HEK293 (cell line): Measurements from ENCODE around the gene BSDC1.
"Not testable (repeated sequence)": the region's sequence is repeated elsewhere in the genome, so short reads cannot be mapped to it uniquely, and the experiment has no call there.

Experiments
- CTCF ChIA-PET: fragments of 350-600 bp; formaldehyde crosslinking; extraction: SDS; loops from one replicate; lab custom pipeline; 2021; ENCODE audit warnings: antibody characterized with exemption; lab: Yijun Ruan, JAX
- POLR2A ChIA-PET: fragments of 300-600 bp; formaldehyde crosslinking; extraction: SDS; loops from one replicate; lab custom pipeline; 2020; ENCODE audit warnings: antibody characterized with exemption, inconsistent platforms; lab: Yijun Ruan, JAX
- H3K27ac ChIP-seq: fragments of 200-500 bp; sonication (Bioruptor generic); 2 replicates; pipeline ENCODE4 v1.5.1; 2014; ENCODE audit warnings: low read depth, low read length, control low read depth, inconsistent platforms; ENCODE audit errors: extremely low read depth
- H3K36me3 ChIP-seq, 2 experiments: fragments of 200-500 bp in 1 of 2; sonication (Bioruptor generic) in 1 of 2; 1 replicate in 1 of 2; 2 replicates in 1 of 2; pipeline ENCODE4 v1.5.1; 2014 to 2017; ENCODE audit warnings: inconsistent platforms in 2 of 2, low read length in 2 of 2; ENCODE audit not compliant: control insufficient read depth in 2 of 2, insufficient read depth in 1 of 2
- H3K4me1 ChIP-seq: fragments of 200-500 bp; sonication (Bioruptor generic); 2 replicates; pipeline ENCODE4 v1.5.1; 2014; ENCODE audit warnings: mild to moderate bottlenecking, low read length, inconsistent platforms; ENCODE audit not compliant: control insufficient read depth, insufficient read depth
- H3K4me3 ChIP-seq: 2 replicates; pipeline ENCODE4 v1.5.1; 2011; ENCODE audit warnings: low read depth, mild to moderate bottlenecking, control low read depth, low read length, moderate library complexity
- H3K9me3 ChIP-seq: fragments of 200-500 bp; sonication (Bioruptor generic); 2 replicates; pipeline ENCODE4 v1.5.1; 2014; ENCODE audit warnings: low read depth, low read length, inconsistent platforms; ENCODE audit not compliant: control insufficient read depth, insufficient read depth
- BCL6B ChIP-seq: fragments of 450-650 bp; formaldehyde crosslinking; IDR thresholded peaks from 2 replicates; pipeline ENCODE4 v1.5.1; 2017; ENCODE audit warnings: missing biosample characterization, missing genetic modification characterization
- KLF8 ChIP-seq: fragments of 450-650 bp; formaldehyde crosslinking; IDR thresholded peaks from 2 replicates; pipeline ENCODE4 v1.5.1; 2016; ENCODE audit warnings: missing biosample characterization, missing genetic modification characterization
- PRDM1 ChIP-seq: fragments of 450-650 bp; formaldehyde crosslinking; IDR thresholded peaks from 2 replicates; pipeline ENCODE4; 2016; ENCODE audit warnings: missing biosample characterization, missing genetic modification characterization
- ZBTB21 ChIP-seq: fragments of 450-650 bp; formaldehyde crosslinking; IDR thresholded peaks from 2 replicates; pipeline ENCODE4 v1.5.1; 2017; ENCODE audit warnings: missing biosample characterization, missing genetic modification characterization
- ZNF18 ChIP-seq: fragments of 450-650 bp; formaldehyde crosslinking; IDR thresholded peaks from 2 replicates; pipeline ENCODE4 v1.5.1; 2016; ENCODE audit warnings: missing biosample characterization, missing genetic modification characterization
- ZNF211 ChIP-seq: fragments of 450-650 bp; formaldehyde crosslinking; IDR thresholded peaks from 2 replicates; pipeline ENCODE4 v1.5.1; 2016; ENCODE audit warnings: low read depth, missing biosample characterization, missing genetic modification characterization
- ZNF391 ChIP-seq: fragments of 450-650 bp; formaldehyde crosslinking; IDR thresholded peaks from 2 replicates; pipeline ENCODE4 v1.5.1; 2016; ENCODE audit warnings: low read depth, missing biosample characterization, missing genetic modification characterization, borderline replicate concordance
- ZNF398 ChIP-seq: fragments of 450-650 bp; formaldehyde crosslinking; IDR thresholded peaks from 2 replicates; pipeline ENCODE4 v1.5.1; 2017; ENCODE audit warnings: missing biosample characterization, missing genetic modification characterization
- ZNF530 ChIP-seq: fragments of 450-650 bp; formaldehyde crosslinking; IDR thresholded peaks from 2 replicates; pipeline ENCODE4 v1.5.1; 2016; ENCODE audit warnings: low read depth, missing biosample characterization, missing genetic modification characterization
- ZNF549 ChIP-seq: fragments of 450-650 bp; IDR thresholded peaks from 2 replicates; pipeline ENCODE4 v1.5.1; 2018; ENCODE audit warnings: missing biosample characterization, missing genetic modification characterization, mild to moderate bottlenecking, inconsistent platforms, moderate library complexity
- ZNF558 ChIP-seq: fragments of 450-650 bp; formaldehyde crosslinking; IDR thresholded peaks from 2 replicates; pipeline ENCODE4 v1.5.1; 2016; ENCODE audit warnings: missing biosample characterization, missing genetic modification characterization
- ZNF560 ChIP-seq: fragments of 450-650 bp; formaldehyde crosslinking; IDR thresholded peaks from 2 replicates; pipeline ENCODE4 v1.5.1; 2017; ENCODE audit warnings: missing biosample characterization, missing genetic modification characterization, borderline replicate concordance
- ZNF610 ChIP-seq: fragments of 450-650 bp; formaldehyde crosslinking; IDR thresholded peaks from 2 replicates; pipeline ENCODE4 v1.5.1; 2016; ENCODE audit warnings: missing biosample characterization, missing genetic modification characterization, borderline replicate concordance
- ZNF792 ChIP-seq: fragments of 450-650 bp; formaldehyde crosslinking; IDR thresholded peaks from 2 replicates; pipeline ENCODE4 v1.5.1; 2016; ENCODE audit warnings: missing biosample characterization, missing genetic modification characterization
- ZSCAN23 ChIP-seq: fragments of 450-650 bp; formaldehyde crosslinking; IDR thresholded peaks from 2 replicates; pipeline ENCODE4 v1.5.1; 2016; ENCODE audit warnings: missing biosample characterization, missing genetic modification characterization

The BSDC1 gene

GRCh38 chr1:32394141-32394889 is at the start of gene BSDC1 (continued):
- no peak for TF ChIP-seq BCL6B (tag by site-specific recombination)

- H3K4me1 ChIP-seq, CTCF ChIA-PET, POLR2A ChIA-PET: not testable (repeated sequence)
Measured at GRCh38 chr1:32441467-32441866, 47.2 kb upstream of the BSDC1 start.

GRCh38 chr1:32438777-32439176 is 44.5 kb upstream of the BSDC1 start:
- not testable (repeated sequence) for H3K9me3 ChIP-seq, H3K4me3 ChIP-seq, H3K4me1 ChIP-seq, H3K36me3 ChIP-seq, H3K27ac ChIP-seq
- ChIA-PET CTCF (interaction anchor here (0.6 to 1.0 kb wide), 5 partner anchors 9 to 81 kb away, joined by 3 to 10 read pairs (median 4); no protein-coding TSS in a partner anchor), POLR2A (interaction anchor here (0.7 kb wide), 1 partner anchor 98 kb away, joined by 4 read pairs; no protein-coding TSS in a partner anchor)

More at GRCh38 chr1:32441467-32441866, 47.2 kb upstream of the BSDC1 start:
- not testable (repeated sequence) for H3K27ac ChIP-seq, H3K4me3 ChIP-seq, H3K36me3 ChIP-seq, H3K9me3 ChIP-seq
- peak; percentile 44; the same call in 1 of the 2 replicates for TF ChIP-seq ZNF18 (tag by site-specific recombination)

- TF ChIP-seq ZNF549 (tag by site-specific recombination) (no peak), ZNF558 (tag by site-specific recombination) (no peak), ZNF530 (tag by site-specific recombination) (no peak), ZBTB21 (no peak), ZNF398 (tag by site-specific recombination) (no peak), KLF8 (tag by site-specific recombination) (no peak), ZNF792 (no peak), PRDM1 (tag by site-specific recombination) (no peak), ZNF610 (tag by site-specific recombination) (no peak), ZNF391 (tag by site-specific recombination) (no peak), ZSCAN23 (tag by site-specific recombination) (no peak), ZNF211 (no peak), ZNF560 (tag by site-specific recombination) (no peak)
- ChIA-PET POLR2A (no interaction called here), CTCF (interaction anchor here (0.7 to 1.0 kb wide), 2 partner anchors 10 kb away, joined by 3 to 4 read pairs; no protein-coding TSS in a partner anchor)
- H3K4me3 ChIP-seq = no peak overlapping the region
- H3K36me3 ChIP-seq = no peaks in the 10 kb centered on the region
- H3K4me1 ChIP-seq = no peaks in the 10 kb centered on the region
- H3K27ac ChIP-seq = no peak overlapping the region
- no peaks in the 10 kb centered on the region for H3K9me3 ChIP-seq
Measured at GRCh38 chr1:32438136-32438535, 43.9 kb upstream of the BSDC1 start.
